IMR-90 (cell line): ENCODE results near the gene CHI3L1. TPM values are rescaled to one million over a fixed set of nuclear protein-coding genes. Genes with fewer than 3 reads are reported as not detected.

Experiments used
- ATAC-seq: fragments of 200-7000 bp; cut with Tn5 transposase; 2 replicates; pipeline ENCODE4 v1.9.1; 2020; ENCODE audit warnings: low read depth, mild to moderate bottlenecking, moderate library complexity
- BruUV-seq: library from RNA; stranded (reverse); fragments of 400-500 nt; replicated peaks from 2 replicates; lab custom pipeline; 2021; lab: Mats Ljungman, UMichigan
- CTCF ChIA-PET: fragments of 300-600 bp; formaldehyde crosslinking; extraction: SDS; loops from one replicate; lab custom pipeline; 2021; ENCODE audit warnings: antibody characterized with exemption; lab: Yijun Ruan, JAX
- POLR2A ChIA-PET: fragments of 300-600 bp; sonication (Branson Sonifier 250); formaldehyde crosslinking; loops from one replicate; lab custom pipeline; 2022; ENCODE audit warnings: antibody characterized with exemption; ENCODE audit not compliant: unreplicated experiment; lab: Charles Lee
- DNase-seq: peaks from one replicate; pipeline ENCODE4 v3.0.0; 2013
- H2AFZ ChIP-seq: replicated peaks from 2 replicates; pipeline ENCODE3; 2013; ENCODE audit warnings: low read length, mild to moderate bottlenecking; ENCODE audit not compliant: poor library complexity
- H2AK5ac ChIP-seq: 2 replicates; pipeline ENCODE4 v1.6.1; 2013; ENCODE audit warnings: low read depth, low read length, inconsistent platforms
- H2AK9ac ChIP-seq: replicated peaks from 2 replicates; pipeline ENCODE3; 2013; ENCODE audit warnings: mild to moderate bottlenecking, low read depth, low read length, moderate library complexity; ENCODE audit not compliant: poor library complexity
- H2BK120ac ChIP-seq: 2 replicates; pipeline ENCODE4 v1.6.1; 2013; ENCODE audit warnings: low read depth, low read length, inconsistent platforms
- H2BK15ac ChIP-seq: 3 replicates; pipeline ENCODE4 v1.6.1; 2013; ENCODE audit warnings: low read depth, low read length, inconsistent platforms
- H2BK20ac ChIP-seq: 2 replicates; pipeline ENCODE4 v1.6.1; 2013; ENCODE audit warnings: low read depth, mild to moderate bottlenecking, inconsistent platforms, low read length, moderate library complexity
- H2BK5ac ChIP-seq: 2 replicates; pipeline ENCODE4 v1.6.1; 2013; ENCODE audit warnings: mild to moderate bottlenecking, low read depth, low read length, inconsistent platforms; ENCODE audit not compliant: poor library complexity, severe bottlenecking
- H3K14ac ChIP-seq: replicated peaks from 2 replicates; pipeline ENCODE4 v1.6.1; 2013; ENCODE audit warnings: low read depth, low read length, inconsistent platforms
- H3K18ac ChIP-seq: 2 replicates; pipeline ENCODE4 v1.6.1; 2013; ENCODE audit warnings: low read depth, low read length, control low read depth
- H3K23ac ChIP-seq: 2 replicates; pipeline ENCODE4 v1.6.1; 2013; ENCODE audit warnings: low read depth, low read length, inconsistent platforms
- H3K27ac ChIP-seq: 2 replicates; pipeline ENCODE4 v1.5.1; 2013; ENCODE audit warnings: mild to moderate bottlenecking, control low read depth, low read length; ENCODE audit not compliant: insufficient read depth
- H3K27me3 ChIP-seq: 2 replicates; pipeline ENCODE4 v1.6.1; 2013; ENCODE audit warnings: low read length; ENCODE audit not compliant: control insufficient read depth, insufficient read depth
- H3K36me3 ChIP-seq: 2 replicates; pipeline ENCODE4 v1.6.1; 2013; ENCODE audit warnings: low read length, mixed read lengths; ENCODE audit not compliant: control insufficient read depth, insufficient read depth
- H3K4ac ChIP-seq: 2 replicates; pipeline ENCODE4 v1.6.1; 2013; ENCODE audit warnings: low read depth, low read length, inconsistent platforms
- H3K4me1 ChIP-seq: 2 replicates; pipeline ENCODE4 v1.6.1; 2013; ENCODE audit warnings: low read length, mixed read lengths; ENCODE audit not compliant: control insufficient read depth, insufficient read depth
- H3K4me2 ChIP-seq: 2 replicates; pipeline ENCODE4 v1.6.1; 2013; ENCODE audit warnings: low read depth, mild to moderate bottlenecking, control low read depth, low read length, moderate library complexity
- H3K4me3 ChIP-seq: 2 replicates; pipeline ENCODE4 v1.5.1; 2013; ENCODE audit warnings: low read depth, mild to moderate bottlenecking, control low read depth, low read length, moderate library complexity; ENCODE audit not compliant: insufficient read depth
- H3K56ac ChIP-seq: 2 replicates; pipeline ENCODE4 v1.6.1; 2013; ENCODE audit warnings: low read length, inconsistent platforms; ENCODE audit not compliant: insufficient read depth; ENCODE audit errors: extremely low read depth
- H3K79me1 ChIP-seq, 2 experiments: 2 replicates each; pipeline ENCODE4 v1.6.1; 2013; ENCODE audit warnings: low read length in 2 of 2, inconsistent platforms in 1 of 2, low read depth in 1 of 2
- H3K9ac ChIP-seq: 2 replicates; pipeline ENCODE4 v1.6.1; 2013; ENCODE audit warnings: low read depth, low read length, control low read depth
- H3K9me1 ChIP-seq: 2 replicates; pipeline ENCODE4 v1.6.1; 2013; ENCODE audit warnings: low read length, inconsistent platforms; ENCODE audit not compliant: insufficient read depth
- H3K9me3 ChIP-seq: 2 replicates; pipeline ENCODE4 v1.6.1; 2013; ENCODE audit warnings: low read length; ENCODE audit not compliant: control insufficient read depth, insufficient read depth
- H4K20me1 ChIP-seq: 2 replicates; pipeline ENCODE4 v1.6.1; 2013; ENCODE audit warnings: low read length, inconsistent platforms; ENCODE audit not compliant: insufficient read depth
- H4K5ac ChIP-seq: 2 replicates; pipeline ENCODE4 v1.6.1; 2013; ENCODE audit warnings: mild to moderate bottlenecking, low read depth, low read length, control low read depth
- H4K8ac ChIP-seq, 2 experiments: 2 replicates each; pipeline ENCODE4 v1.6.1; 2013; ENCODE audit warnings: low read depth in 2 of 2, low read length in 2 of 2, control low read depth in 1 of 2, inconsistent platforms in 1 of 2
- H4K91ac ChIP-seq: 2 replicates; pipeline ENCODE4 v1.6.1; 2013; ENCODE audit warnings: low read depth, low read length, inconsistent platforms; ENCODE audit not compliant: insufficient read depth
- BHLHE40 ChIP-seq: fragments of 150-350 bp; IDR thresholded peaks from 2 replicates; pipeline ENCODE4 v1.6.1; 2016; ENCODE audit warnings: mild to moderate bottlenecking, low read depth, low read length
- CEBPB ChIP-seq: IDR thresholded peaks from 2 replicates; pipeline ENCODE4 v1.6.1; 2012; ENCODE audit warnings: low read depth, low read length, improper control_type of control experiment
- CHD1 ChIP-seq: IDR thresholded peaks from 2 replicates; pipeline ENCODE4 v1.6.1; 2012; ENCODE audit warnings: low read depth, low read length, improper control_type of control experiment
- CTCF ChIP-seq: conservative IDR thresholded peaks from 2 replicates; pipeline ENCODE4 v1.5.1; 2012; ENCODE audit warnings: mild to moderate bottlenecking, low read depth, low read length, improper control_type of control experiment
- ELK1 ChIP-seq: fragments of 150-350 bp; IDR thresholded peaks from 2 replicates; pipeline ENCODE4 v1.6.1; 2016; ENCODE audit warnings: low read depth, mild to moderate bottlenecking, low read length, moderate library complexity, borderline replicate concordance
- MAFK ChIP-seq: IDR thresholded peaks from 2 replicates; pipeline ENCODE4 v1.6.1; 2012; ENCODE audit warnings: low read depth, low read length, improper control_type of control experiment
- MAZ ChIP-seq: IDR thresholded peaks from 2 replicates; pipeline ENCODE4 v1.6.1; 2012; ENCODE audit warnings: low read depth, mild to moderate bottlenecking, low read length, improper control_type of control experiment, moderate library complexity, borderline replicate concordance
- MXI1 ChIP-seq: IDR thresholded peaks from 2 replicates; pipeline ENCODE4 v1.6.1; 2012; ENCODE audit warnings: low read depth, mild to moderate bottlenecking, low read length, moderate library complexity, borderline replicate concordance
- NFE2L2 ChIP-seq: fragments of 150-350 bp; IDR thresholded peaks from 2 replicates; pipeline ENCODE4 v1.6.1; 2016; ENCODE audit warnings: low read depth, mild to moderate bottlenecking, low read length
- RAD21 ChIP-seq: IDR thresholded peaks from 2 replicates; pipeline ENCODE4 v1.6.1; 2012; ENCODE audit warnings: low read length, improper control_type of control experiment
- RCOR1 ChIP-seq: IDR thresholded peaks from 2 replicates; pipeline ENCODE4 v1.6.1; 2012; ENCODE audit warnings: mild to moderate bottlenecking, low read length, improper control_type of control experiment; ENCODE audit not compliant: insufficient replicate concordance
- RFX5 ChIP-seq: IDR thresholded peaks from 2 replicates; pipeline ENCODE4 v1.8.0; 2012; ENCODE audit warnings: low read depth, mild to moderate bottlenecking, low read length, moderate library complexity
- SMC3 ChIP-seq: fragments of 150-350 bp; IDR thresholded peaks from 2 replicates; pipeline ENCODE4 v1.6.1; 2016; ENCODE audit warnings: low read depth, mild to moderate bottlenecking, antibody characterized with exemption, low read length, moderate library complexity
- USF2 ChIP-seq: fragments of 150-350 bp; IDR thresholded peaks from 2 replicates; pipeline ENCODE4 v1.6.1; 2017; ENCODE audit warnings: mild to moderate bottlenecking, antibody characterized with exemption, low read length, low read depth
- WGBS, 2 experiments: methylation state at CpG; one replicate each; pipeline versions ENCODE4 v1.1.5 to v1.1.7; 2013; ENCODE audit warnings: missing lambda C conversion rate in 2 of 2; ENCODE audit not compliant: insufficient read length in 1 of 2; ENCODE audit errors: extremely low coverage in 2 of 2; 5-methylcytosine and 5-hydroxymethylcytosine counted together
- dilution Hi-C: fragments of 300-500 bp; cut with HindIII; formaldehyde crosslinking; loops from one replicate; pipeline ENCODE4 v1.14.3; 2018; ENCODE audit warnings: low sequenced_read_pairs; ENCODE audit not compliant: unreplicated experiment
- in situ Hi-C: fragments of 300-500 bp; cut with MboI; formaldehyde crosslinking; loops from 3 replicates; pipeline ENCODE4 v1.14.3; 2019; ENCODE audit warnings: low sequenced_read_pairs, inconsistent platforms, mixed read lengths
- intact Hi-C: fragments of 100-400 bp; cut with micrococcal nuclease; formaldehyde crosslinking; loops from 2 replicates; pipeline ENCODE4 v1.10.0; 2022
- polyA plus RNA-seq, 3 experiments: library from polyadenylated mRNA; depleted of rRNA; stranded (reverse); fragments of >200 nt; gene quantifications; 2 replicates each; pipeline ENCODE4 v1.2.3, GENCODE V29; 2012; ENCODE audit warnings: low replicate concordance in 1 of 3
- total RNA-seq: library from RNA; depleted of rRNA; stranded (reverse); fragments of >200 nt; gene quantifications from 2 replicates; pipeline ENCODE4 v1.2.3, GENCODE V29; 2012

CHI3L1 gene
- total and polyA plus RNA-seq, 2 of the 4 experiments (the other 2 are of a cell fraction) = 0.17 TPM; not detected in 1

DNA sequence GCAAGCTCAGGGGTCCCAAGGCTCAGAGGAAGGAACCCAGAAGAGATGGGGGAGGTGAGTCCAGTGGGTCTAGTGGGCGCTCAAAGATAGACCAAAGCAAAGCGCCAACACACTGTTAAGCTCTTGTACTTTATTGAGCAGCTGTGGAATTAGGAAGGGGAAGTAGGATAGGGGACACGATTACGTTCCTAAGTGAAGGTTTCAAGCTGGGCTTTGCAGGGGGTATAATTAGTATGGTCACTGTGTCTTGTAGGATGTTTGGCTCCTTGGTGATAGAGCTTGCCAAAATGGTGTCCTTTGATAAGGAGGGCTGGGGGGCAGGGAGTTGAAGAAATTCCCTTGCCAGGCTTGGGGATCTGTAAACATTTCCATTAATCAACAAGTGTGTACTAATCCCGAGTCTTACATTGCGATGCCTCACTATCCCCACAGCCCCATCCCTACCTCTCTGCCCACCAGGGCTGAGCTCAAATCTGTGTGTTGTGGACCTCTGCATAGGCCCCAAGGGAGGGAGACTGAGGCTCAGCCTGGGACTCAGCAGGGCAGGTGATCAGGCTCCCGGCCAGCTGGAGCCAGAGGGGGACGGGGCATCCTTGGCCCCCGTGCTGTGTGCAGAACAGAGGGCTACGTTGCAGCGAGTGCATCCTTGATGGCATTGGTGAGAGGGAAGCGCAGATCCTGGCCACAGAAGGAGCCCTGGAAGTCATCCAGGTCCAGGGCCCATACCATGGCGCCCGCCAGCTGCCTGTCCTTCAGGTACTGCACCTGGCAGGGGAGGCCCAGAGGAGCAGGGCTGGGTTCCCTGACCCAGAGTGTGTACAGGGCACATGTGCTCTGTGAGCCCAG is 7.5 kb downstream of the CHI3L1 start:
- no peak overlapping the region for H3K27ac ChIP-seq
- no peak overlapping the region for H3K14ac ChIP-seq
- dilution Hi-C loops = no loop called here
- no peak overlapping the region for H3K4me3 ChIP-seq
- H3K56ac ChIP-seq = no peak overlapping the region
- H3K9me3 ChIP-seq = no peaks in the 10 kb centered on the region
- H4K5ac ChIP-seq = no peak overlapping the region
- ChIA-PET POLR2A (no interaction called here), CTCF (interaction anchor here (1.2 to 2.0 kb wide), 2 partner anchors 9 to 61 kb away, joined by 4 read pairs; no protein-coding TSS in a partner anchor)
- no peak for DNase-seq
- no peak overlapping the region for H2BK120ac ChIP-seq
- BruUV-seq = no TSS peak
- peaks cover 15% of the 10 kb centered on the region; the same call in 1 of the 2 replicates for H3K9me1 ChIP-seq
- peak overlapping the region; percentile 51 for H2AFZ ChIP-seq
- H2BK15ac ChIP-seq = no peak overlapping the region; the same call in 2 of the 3 replicates
- no peak overlapping the region for H3K4me2 ChIP-seq
- in situ Hi-C loops = no loop called here
- peak overlapping the region; percentile 70 for H2AK5ac ChIP-seq
- H3K4ac ChIP-seq = no peak overlapping the region
- no peak for ATAC-seq
- no peaks in the 10 kb centered on the region; the same call in 1 of the 2 replicates for H3K27me3 ChIP-seq
- H4K20me1 ChIP-seq = no peaks in the 10 kb centered on the region
- no peaks in the 10 kb centered on the region for H3K79me1 ChIP-seq
- H2BK5ac ChIP-seq = no peak overlapping the region
- H3K23ac ChIP-seq = no peak overlapping the region
- H2AK9ac ChIP-seq = no peak overlapping the region
- intact Hi-C loops = no loop called here
- H4K8ac ChIP-seq = no peak overlapping the region
- H3K36me3 ChIP-seq = no peaks in the 10 kb centered on the region
- H4K91ac ChIP-seq = no peak overlapping the region
- H2BK20ac ChIP-seq = no peak overlapping the region
- peaks cover 22% of the 10 kb centered on the region for H3K4me1 ChIP-seq
- WGBS, 2 experiments = 94% methylated on average over 7 of the region's 14 CpGs; no CpG with 5 or more reads in 1 of the 2 experiments
- no peak overlapping the region for H3K9ac ChIP-seq
- H3K18ac ChIP-seq = no peak overlapping the region
- TF ChIP-seq ELK1 = no peak
- no peak for TF ChIP-seq MAZ
- TF ChIP-seq RCOR1 = no peak
- TF ChIP-seq MAFK = no peak
- no peak for TF ChIP-seq CHD1
- TF ChIP-seq SMC3 = no peak
- no peak for TF ChIP-seq RAD21
- no peak for TF ChIP-seq BHLHE40
- no peak for TF ChIP-seq CTCF
- TF ChIP-seq CEBPB = no peak
- TF ChIP-seq MXI1 = no peak
- no peak for TF ChIP-seq USF2
- TF ChIP-seq NFE2L2 = no peak
- no peak for TF ChIP-seq RFX5
